WTC11 (cell line): Measurements from ENCODE around the gene CDH22.

Source experiments
- CREB1 ChIP-seq: sonication (generic); formaldehyde crosslinking; IDR thresholded peaks from 2 replicates; pipeline ENCODE4 v1.8.0; 2023; ENCODE audit warnings: mild to moderate bottlenecking, missing genetic modification reagents
- CTCF ChIP-seq: fragments of 200-600 bp; IDR thresholded peaks from 2 replicates; pipeline ENCODE4 v1.8.0; 2022; ENCODE audit warnings: antibody characterized with exemption
- EMX1 ChIP-seq: fragments of 250-450 bp; sonication (Bioruptor Pico); IDR thresholded peaks from 2 replicates; pipeline ENCODE4 v1.8.0; 2021; ENCODE audit warnings: mild to moderate bottlenecking
- IRF2 ChIP-seq: sonication (generic); formaldehyde crosslinking; IDR thresholded peaks from 2 replicates; pipeline ENCODE4 v1.8.0; 2022; ENCODE audit warnings: low read depth, missing genetic modification reagents, borderline replicate concordance
- MAX ChIP-seq: sonication (generic); formaldehyde crosslinking; IDR thresholded peaks from 2 replicates; pipeline ENCODE4 v1.8.0; 2022; ENCODE audit warnings: mild to moderate bottlenecking, missing genetic modification reagents

GRCh38 chr20:46303176-46303956, 4.9 kb downstream of the CDH22 start:
- TF ChIP-seq MAX (CRISPR knock-in tag) = no peak
- TF ChIP-seq CTCF = no peak
- no peak for TF ChIP-seq CREB1 (CRISPR knock-in tag)
- TF ChIP-seq IRF2 = no peak
- no peak for TF ChIP-seq EMX1 (CRISPR knock-in tag)
